ENCODE measurements around the gene MEG3.

- TF ChIP-seq CTCF (IDR thresholded peaks at IDR 0.05) (no peak), POLR2A (IDR thresholded peaks at IDR 0.05) (no peak)
Measured at GRCh38 chr14:100816950-100817901, 8.7 kb upstream of the MEG3 start.

Measured in thyroid gland (tissue), 4 donors.